HG03039 (cell line): Measurements from ENCODE around the gene EFCAB3.
"Not testable (repeated sequence)": the region's sequence is repeated elsewhere in the genome, so short reads cannot be mapped to it uniquely, and the experiment has no call there.

ENCODE experiments used
- ATAC-seq: cut with Tn5 transposase; IDR thresholded peaks from one replicate; pipeline ENCODE4 v1.9.1; 2021; ENCODE audit warnings: mild to moderate bottlenecking, moderate library complexity; ENCODE audit not compliant: unreplicated experiment

The EFCAB3 gene

DNA sequence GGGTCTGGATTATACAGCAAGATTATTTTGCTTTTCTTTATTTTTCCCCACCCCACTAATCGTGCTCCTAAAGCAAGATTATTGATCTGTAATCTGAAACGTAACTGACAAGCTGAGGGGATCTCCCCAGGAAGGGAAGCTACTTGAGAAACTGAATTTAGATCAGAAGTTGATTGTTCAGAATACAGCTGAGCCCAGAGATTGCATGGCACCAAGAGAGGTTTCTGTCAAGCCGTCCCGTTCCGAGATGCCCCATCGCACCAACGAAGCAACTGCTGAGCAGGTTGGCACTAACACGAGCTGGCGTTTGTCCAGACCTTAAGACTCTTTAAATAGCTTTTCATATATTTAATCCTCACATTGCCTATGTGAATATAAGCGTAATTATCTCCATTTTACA lies 78.1 kb downstream of the EFCAB3 start:
- ATAC-seq = not testable (repeated sequence)

DNA sequence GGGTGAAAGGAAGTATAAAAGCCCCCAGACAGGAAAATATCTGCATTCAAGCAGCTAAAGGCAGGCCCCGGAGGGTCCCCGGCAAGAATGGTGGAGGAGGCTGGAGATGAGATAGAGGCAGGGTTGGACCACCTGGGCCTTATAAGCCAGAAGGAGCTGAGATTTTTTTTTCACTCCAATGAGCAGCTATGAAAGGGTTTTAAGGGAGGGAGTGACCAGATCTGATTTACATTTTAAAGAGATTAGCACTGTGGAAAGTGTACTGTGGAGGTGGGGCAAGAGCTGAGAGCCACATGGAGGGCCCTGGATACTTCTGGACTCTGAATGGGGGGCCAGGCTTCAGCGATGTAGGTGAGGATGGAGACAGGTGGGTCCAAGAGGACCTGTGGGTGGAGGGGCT lies 84.1 kb downstream of the EFCAB3 start:
- ATAC-seq = not testable (repeated sequence)

DNA sequence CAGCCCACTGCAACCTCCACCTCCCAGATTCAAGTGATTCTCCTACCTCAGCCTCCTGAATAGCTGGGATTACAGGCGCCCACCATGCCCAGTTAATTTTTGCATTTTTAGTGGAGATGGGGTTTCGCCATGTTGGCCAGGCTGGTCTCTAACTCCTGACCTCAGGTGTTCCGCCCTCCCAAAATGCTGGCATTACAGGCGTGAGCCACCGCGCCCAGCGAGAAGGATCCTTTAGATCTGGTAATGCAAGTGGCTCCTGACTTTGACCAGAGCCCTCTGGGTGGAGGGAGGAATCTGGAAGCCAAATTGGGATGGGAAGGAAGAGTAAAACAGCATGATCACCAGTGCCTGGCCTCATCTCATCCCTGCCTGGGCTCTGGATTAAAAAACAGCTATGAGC lies 84.9 kb downstream of the EFCAB3 start:
- not testable (repeated sequence) for ATAC-seq
